HG02763 (cell line): Measurements from ENCODE around the gene ZDHHC4.
"Not testable (repeated sequence)": the region's sequence is repeated elsewhere in the genome, so short reads cannot be mapped to it uniquely, and the experiment has no call there.

Experiments
- ATAC-seq: cut with Tn5 transposase; IDR thresholded peaks from one replicate; pipeline ENCODE4 v1.9.1; 2021; ENCODE audit warnings: mild to moderate bottlenecking, moderate library complexity; ENCODE audit not compliant: unreplicated experiment

The ZDHHC4 gene

GRCh38 chr7:6559896-6560295 lies 17.4 kb upstream of the ZDHHC4 start:
- ATAC-seq, result no peak

GRCh38 chr7:6562106-6562505 lies 15.1 kb upstream of the ZDHHC4 start:
- no peak for ATAC-seq

- no peak for ATAC-seq
Measured at GRCh38 chr7:6563936-6564770, 13.1 kb upstream of the ZDHHC4 start.

GRCh38 chr7:6565655-6566054 lies 11.6 kb upstream of the ZDHHC4 start:
- ATAC-seq, result no peak

GRCh38 chr7:6567886-6568285 lies 9.4 kb upstream of the ZDHHC4 start:
- ATAC-seq, result no peak

GRCh38 chr7:6571160-6571779 lies 6.0 kb upstream of the ZDHHC4 start:
- no peak for ATAC-seq

GRCh38 chr7:6575281-6576023 lies 1.8 kb upstream of the ZDHHC4 start:
- no peak for ATAC-seq

GRCh38 chr7:6576024-6576866 lies 1.0 kb upstream of the ZDHHC4 start:
- ATAC-seq, result no peak

GRCh38 chr7:6576867-6577368 lies 336 bp upstream of the ZDHHC4 start:
- not testable (repeated sequence) for ATAC-seq

- no peak for ATAC-seq
Measured at GRCh38 chr7:6578114-6579084, 1.1 kb downstream of the ZDHHC4 start.

- ATAC-seq, result no peak
Measured at GRCh38 chr7:6579446-6579845, 2.2 kb downstream of the ZDHHC4 start.

- ATAC-seq, result not testable (repeated sequence)
Measured at GRCh38 chr7:6585746-6586432, 8.6 kb downstream of the ZDHHC4 start.

- no peak for ATAC-seq
Measured at GRCh38 chr7:6588566-6588965, 11.3 kb downstream of the ZDHHC4 start.

- ATAC-seq, result no peak
Measured at GRCh38 chr7:6589151-6589828, 12.0 kb downstream of the ZDHHC4 start.

- peak; percentile 83 for ATAC-seq
Measured at GRCh38 chr7:6589829-6590644, 12.8 kb downstream of the ZDHHC4 start, which contains the start of gene INTS15. TSS of gene INTS15 (plus strand) at chr7:6590021. CDS start at chr7:6590284, 263 bp downstream.

- no peak for ATAC-seq
Measured at GRCh38 chr7:6590645-6591110, 13.4 kb downstream of the ZDHHC4 start.

- no peak for ATAC-seq
Measured at GRCh38 chr7:6600093-6600492, 22.8 kb downstream of the ZDHHC4 start.
